Stimulated activated CD4-positive, alpha-beta T cell treated with anti-CD3 and anti-CD28 coated beads, Interleukin-15, amount 100 ng/mL, for 24 hours (primary cell): ENCODE results near the gene GNA15.
"Not testable (repeated sequence)": the region's sequence is repeated elsewhere in the genome, so short reads cannot be mapped to it uniquely, and the experiment has no call there.

Experiments
- DNase-seq: peaks from one replicate; pipeline ENCODE4 v3.0.0-alpha.2; 2020

The GNA15 gene

GRCh38 chr19:3178377-3178972 lies 42.6 kb downstream of the GNA15 start, which contains the start of gene S1PR4:
TSS of gene S1PR4 (plus strand) at chr19:3178769. CDS start at chr19:3178793, 24 bp downstream.
- peak; percentile 75 for DNase-seq

- DNase-seq = peak; percentile 59
Measured at GRCh38 chr19:3178973-3179738, 43.3 kb downstream of the GNA15 start.

GRCh38 chr19:3179739-3180293 lies 44.0 kb downstream of the GNA15 start:
- DNase-seq = peak; percentile 69

GRCh38 chr19:3183721-3184641 lies 48.1 kb downstream of the GNA15 start:
- no peak for DNase-seq

GRCh38 chr19:3184847-3185460 lies 49.1 kb downstream of the GNA15 start:
- DNase-seq = peak; percentile 80

GRCh38 chr19:3185461-3186159 lies 49.8 kb downstream of the GNA15 start, which contains the start of gene NCLN:
TSS of gene NCLN (plus strand) at chr19:3185930. CDS start at chr19:3186031, 101 bp downstream.
- peak; percentile 95 for DNase-seq

GRCh38 chr19:3186160-3186688 lies 50.4 kb downstream of the GNA15 start:
- no peak for DNase-seq

- no peak for DNase-seq
Measured at GRCh38 chr19:3186891-3187661, 51.2 kb downstream of the GNA15 start.

- DNase-seq = no peak
Measured at GRCh38 chr19:3187662-3188511, 52.1 kb downstream of the GNA15 start.

- no peak for DNase-seq
Measured at GRCh38 chr19:3188627-3189596, 53.1 kb downstream of the GNA15 start.

GRCh38 chr19:3189702-3190469 lies 54.1 kb downstream of the GNA15 start:
- no peak for DNase-seq

- no peak for DNase-seq
Measured at GRCh38 chr19:3190470-3190770, 54.6 kb downstream of the GNA15 start.

- DNase-seq = no peak
Measured at GRCh38 chr19:3190921-3191805, 55.3 kb downstream of the GNA15 start.

GRCh38 chr19:3191806-3192104 lies 55.9 kb downstream of the GNA15 start:
- not testable (repeated sequence) for DNase-seq

GRCh38 chr19:3192228-3192635 lies 56.4 kb downstream of the GNA15 start:
- DNase-seq = no peak

GRCh38 chr19:3192684-3193083 lies 56.9 kb downstream of the GNA15 start:
- no peak for DNase-seq
